ENCODE measurements around the gene ZMYND11. TPM values are rescaled to one million over a fixed set of nuclear protein-coding genes. Genes with fewer than 3 reads are reported as not detected.

The ZMYND11 gene
- total RNA-seq, 1 donor from 2014 or later: 29.3 TPM

GRCh38 chr10:190216-190615, 55.0 kb downstream of the ZMYND11 start:
- intact Hi-C loops (cut with micrococcal nuclease): no loop called here

- intact Hi-C loops (cut with micrococcal nuclease): no loop called here
Measured at GRCh38 chr10:191703-192518, 56.7 kb downstream of the ZMYND11 start.

GRCh38 chr10:194281-194680, 59.0 kb downstream of the ZMYND11 start:
- intact Hi-C loops (cut with micrococcal nuclease): no loop called here

GRCh38 chr10:200405-200804, 65.2 kb downstream of the ZMYND11 start:
- intact Hi-C loops (cut with micrococcal nuclease): no loop called here

GRCh38 chr10:201328-201771, 66.1 kb downstream of the ZMYND11 start:
- intact Hi-C loops (cut with micrococcal nuclease): no loop called here

GRCh38 chr10:208616-209015, 73.4 kb downstream of the ZMYND11 start:
- intact Hi-C loops (cut with micrococcal nuclease): no loop called here

GRCh38 chr10:209357-209756, 74.1 kb downstream of the ZMYND11 start:
- intact Hi-C loops (cut with micrococcal nuclease): no loop called here

GRCh38 chr10:210297-210696, 75.0 kb downstream of the ZMYND11 start:
- intact Hi-C loops (cut with micrococcal nuclease): no loop called here

GRCh38 chr10:215444-215843, 80.2 kb downstream of the ZMYND11 start:
- intact Hi-C loops (cut with micrococcal nuclease): no loop called here

GRCh38 chr10:218798-219197, 83.5 kb downstream of the ZMYND11 start:
- intact Hi-C loops (cut with micrococcal nuclease): no loop called here

GRCh38 chr10:219731-220472, 84.6 kb downstream of the ZMYND11 start:
- intact Hi-C loops (cut with micrococcal nuclease): no loop called here

GRCh38 chr10:224571-224970, 89.3 kb downstream of the ZMYND11 start:
- intact Hi-C loops (cut with micrococcal nuclease): no loop called here

GRCh38 chr10:226018-226417, 90.8 kb downstream of the ZMYND11 start:
- intact Hi-C loops (cut with micrococcal nuclease): no loop called here

GRCh38 chr10:227014-227413, 91.8 kb downstream of the ZMYND11 start:
- intact Hi-C loops (cut with micrococcal nuclease): no loop called here

- intact Hi-C loops (cut with micrococcal nuclease): no loop called here
Measured at GRCh38 chr10:228366-228765, 93.1 kb downstream of the ZMYND11 start.

- intact Hi-C loops (cut with micrococcal nuclease): no loop called here
Measured at GRCh38 chr10:230758-231157, 95.5 kb downstream of the ZMYND11 start.

- intact Hi-C loops (cut with micrococcal nuclease): no loop called here
Measured at GRCh38 chr10:232061-232460, 96.8 kb downstream of the ZMYND11 start.

GRCh38 chr10:232878-233277, 97.6 kb downstream of the ZMYND11 start:
- intact Hi-C loops (cut with micrococcal nuclease): no loop called here

GRCh38 chr10:234708-235406, 99.6 kb downstream of the ZMYND11 start:
- intact Hi-C loops (cut with micrococcal nuclease): no loop called here

GRCh38 chr10:235915-236314, 100.7 kb downstream of the ZMYND11 start:
- intact Hi-C loops (cut with micrococcal nuclease): no loop called here

- intact Hi-C loops (cut with micrococcal nuclease): no loop called here
Measured at GRCh38 chr10:239109-239508, 103.9 kb downstream of the ZMYND11 start.

GRCh38 chr10:241451-241850, 106.2 kb downstream of the ZMYND11 start:
- intact Hi-C loops (cut with micrococcal nuclease): no loop called here
